HG02884 (cell line): ENCODE data around the gene CELF4.

Source experiments
- ATAC-seq: cut with Tn5 transposase; IDR thresholded peaks from one replicate; pipeline ENCODE4 v1.9.1; 2021; ENCODE audit warnings: mild to moderate bottlenecking, moderate library complexity; ENCODE audit not compliant: unreplicated experiment

CELF4 gene

GRCh38 chr18:37548679-37549289, 16.8 kb downstream of the CELF4 start:
- no peak for ATAC-seq

- no peak for ATAC-seq
Measured at GRCh38 chr18:37547196-37547827, 18.3 kb downstream of the CELF4 start.

- no peak for ATAC-seq
Measured at GRCh38 chr18:37546651-37547050, 18.9 kb downstream of the CELF4 start.

GRCh38 chr18:37546272-37546537, 19.4 kb downstream of the CELF4 start:
- no peak for ATAC-seq

GRCh38 chr18:37545461-37546271, 19.9 kb downstream of the CELF4 start:
- ATAC-seq, result no peak

- ATAC-seq, result no peak
Measured at GRCh38 chr18:37544713-37545112, 20.9 kb downstream of the CELF4 start.

- ATAC-seq, result no peak
Measured at GRCh38 chr18:37544217-37544616, 21.4 kb downstream of the CELF4 start.

- no peak for ATAC-seq
Measured at GRCh38 chr18:37543321-37543720, 22.3 kb downstream of the CELF4 start.

GRCh38 chr18:37541517-37541916, 24.1 kb downstream of the CELF4 start:
- no peak for ATAC-seq

- ATAC-seq, result no peak
Measured at GRCh38 chr18:37540424-37541138, 25.0 kb downstream of the CELF4 start.

GRCh38 chr18:37539236-37539635, 26.4 kb downstream of the CELF4 start:
- ATAC-seq, result no peak

- no peak for ATAC-seq
Measured at GRCh38 chr18:37538526-37539205, 26.9 kb downstream of the CELF4 start.

- peak; percentile 73 for ATAC-seq
Measured at GRCh38 chr18:37537868-37538525, 27.6 kb downstream of the CELF4 start.

GRCh38 chr18:37536656-37537055, 28.9 kb downstream of the CELF4 start:
- ATAC-seq, result no peak

- no peak for ATAC-seq
Measured at GRCh38 chr18:37535968-37536367, 29.6 kb downstream of the CELF4 start.

- ATAC-seq, result no peak
Measured at GRCh38 chr18:37534627-37535026, 31.0 kb downstream of the CELF4 start.

- ATAC-seq, result no peak
Measured at GRCh38 chr18:37533647-37534584, 31.7 kb downstream of the CELF4 start.

GRCh38 chr18:37532917-37533316, 32.7 kb downstream of the CELF4 start:
- no peak for ATAC-seq

- ATAC-seq, result peak; percentile 66
Measured at GRCh38 chr18:37529863-37530262, 35.7 kb downstream of the CELF4 start.
